Spleen (tissue), 11 donors: Measurements from ENCODE around the gene PRKCE. TPM values are rescaled to one million over a fixed set of nuclear protein-coding genes. Genes with fewer than 3 reads are reported as not detected.

Experiments used
- DNase-seq: peaks from one replicate; pipeline ENCODE4 v3.0.0-alpha.2; 2020
- H3K27ac ChIP-seq, 8 donors: fragments of 200-600 bp; sonication (generic) in 7 of 8; 1 replicate in 4 of 8; 2 replicates in 4 of 8; pipeline versions ENCODE4 v1.5.0 to v1.8.0; 2016 to 2021; ENCODE audit warnings: inconsistent platforms in 4 of 8, mild to moderate bottlenecking in 4 of 8, moderate library complexity in 1 of 8
- H3K27me3 ChIP-seq, 7 donors: fragments of 200-600 bp; sonication (generic) in 6 of 7; replicated peaks in 1 of 7; 1 replicate in 4 of 7; 2 replicates in 3 of 7; pipeline versions ENCODE4 v1.5.0 to v1.8.0; 2016 to 2021; ENCODE audit warnings: inconsistent platforms in 3 of 7, mild to moderate bottlenecking in 1 of 7
- H3K36me3 ChIP-seq, 6 donors: fragments of 200-600 bp; sonication (generic) in 5 of 6; 1 replicate in 4 of 6; 2 replicates in 2 of 6; pipeline versions ENCODE4 v1.5.0 to v1.8.0; 2016 to 2021; ENCODE audit warnings: inconsistent platforms in 2 of 6
- H3K4me1 ChIP-seq, 6 donors: fragments of 200-600 bp; sonication (generic) in 5 of 6; 1 replicate in 3 of 6; 2 replicates in 3 of 6; pipeline versions ENCODE4 v1.5.0 to v1.8.0; 2016 to 2021; ENCODE audit warnings: inconsistent platforms in 3 of 6
- H3K4me3 ChIP-seq, 8 donors: fragments of 200-600 bp; sonication (generic) in 7 of 8; 1 replicate in 4 of 8; 2 replicates in 4 of 8; pipeline versions ENCODE4 v1.5.0 to v1.8.0; 2016 to 2021; ENCODE audit warnings: inconsistent platforms in 4 of 8, mild to moderate bottlenecking in 4 of 8, moderate library complexity in 2 of 8
- H3K9me3 ChIP-seq, 8 donors: fragments of 200-600 bp; sonication (generic) in 7 of 8; 1 replicate in 4 of 8; 2 replicates in 4 of 8; pipeline versions ENCODE4 v1.5.0 to v1.8.0; 2016 to 2021; ENCODE audit warnings: inconsistent platforms in 4 of 8
- CTCF ChIP-seq, 11 experiments: fragments of 200-600 bp in 7 of 11; fragments of 450-650 bp in 4 of 11; sonication (generic) in 4 of 11; IDR thresholded peaks in 8 of 11; conservative IDR thresholded peaks in 3 of 11; 1 replicate in 7 of 11; 2 replicates in 4 of 11; pipeline versions ENCODE4 v1.4.0 to v1.8.0; 2016 to 2021; ENCODE audit warnings: antibody characterized with exemption in 11 of 11, inconsistent platforms in 4 of 11, mild to moderate bottlenecking in 1 of 11
- POLR2A ChIP-seq, 3 donors: fragments of 450-650 bp; IDR thresholded peaks; one replicate each; pipeline ENCODE4 v1.5.1; 2017; ENCODE audit warnings: antibody characterized with exemption in 3 of 3, mild to moderate bottlenecking in 1 of 3
- POLR2AphosphoS5 ChIP-seq, 3 donors: sonication (generic); formaldehyde crosslinking; IDR thresholded peaks; one replicate each; pipeline ENCODE4 v1.5.1; 2017; ENCODE audit warnings: antibody characterized with exemption in 3 of 3
- WGBS, 5 donors: extraction: QIAGEN DNeasy Blood & Tissue Kit in 3 of 5; methylation state at CpG; one replicate each; pipeline versions ENCODE4 v1.1.5 to v1.1.7; 2013 to 2018; 5-methylcytosine and 5-hydroxymethylcytosine counted together
- intact Hi-C: fragments of 100-400 bp; cut with DNase I; formaldehyde crosslinking; loops from one replicate; pipeline ENCODE4 v1.15.0; 2023; ENCODE audit warnings: low total_unique reads
- polyA plus RNA-seq, 3 donors: library from polyadenylated mRNA; stranded (reverse); fragments of 200-250 nt; gene quantifications; one replicate each; pipeline ENCODE4 v1.2.1, GENCODE V29; 2013
- total RNA-seq, 7 donors: library from RNA; depleted of rRNA in 3 of 7; stranded (reverse); fragments of >200 nt in 3 of 7; fragmentation: NEBNext Ultra II Directional in 4 of 7; extraction: Animal tissue kit (Norgen Biotek cat#: 25700) in 4 of 7; gene quantifications; one replicate each; pipeline versions ENCODE4 v1.1.0 to v1.2.1, GENCODE V29; 2016 to 2021
- donor health status: healthy with polysubstance abuse.
- donor health status: DM: no; HTN: no; CAD: no; lungs with moderate emphysema.
- donor health status: DM: no; HTN: no; CAD: no.
- donor health status: Bipolar disorder and iron deficiency.
- donor health status: healthy.
- donor health status: DM: no; HTN: no; CAD: no.
- donor health status: DM: yes; HTN: yes; CAD: no.

The PRKCE gene
- total and polyA plus RNA-seq, 10 donors: 2.5 to 43.6 (median 18.8) TPM

GRCh38 chr2:46132996-46133395 lies 481.5 kb downstream of the PRKCE start:
- DNase-seq: no peak
- no peak overlapping the region for H3K4me3 ChIP-seq
- WGBS, 5 donors: 90 to 97% (median 94%) methylated on average over 7 to 8 of the region's 8 CpGs
- H3K27me3 ChIP-seq: no peaks in the 10 kb centered on the region
- no peaks in the 10 kb centered on the region for H3K36me3 ChIP-seq
- no peaks in the 10 kb centered on the region for H3K9me3 ChIP-seq
- intact Hi-C loops: no loop called here
- TF ChIP-seq POLR2AphosphoS5 (IDR thresholded peaks at IDR 0.05) (no peak), POLR2A (IDR thresholded peaks at IDR 0.05) (no peak), CTCF (IDR thresholded peaks at IDR 0.05 in 8 of 11, conservative IDR thresholded peaks at IDR 0.05 in 3 of 11) (no peak)
- H3K4me1 ChIP-seq: peaks cover 0 to 7% (median 0%) of the 10 kb centered on the region in 6 donors
- no peak overlapping the region for H3K27ac ChIP-seq

GRCh38 chr2:46134531-46135227 lies 483.2 kb downstream of the PRKCE start:
- H3K9me3 ChIP-seq: no peaks in the 10 kb centered on the region
- H3K27me3 ChIP-seq: no peaks in the 10 kb centered on the region
- peaks cover 0 to 7% (median 0%) of the 10 kb centered on the region in 6 donors for H3K4me1 ChIP-seq
- H3K4me3 ChIP-seq: no peak overlapping the region
- peak overlapping the region in 1 of 8 donors; percentile 7 for H3K27ac ChIP-seq
- H3K36me3 ChIP-seq: no peaks in the 10 kb centered on the region
- no peak for DNase-seq
- WGBS, 5 donors: 75 to 90% (median 82%) methylated on average over 8 of the region's 8 CpGs
- intact Hi-C loops: no loop called here
- TF ChIP-seq POLR2AphosphoS5 (IDR thresholded peaks at IDR 0.05) (no peak), POLR2A (IDR thresholded peaks at IDR 0.05) (no peak), CTCF (IDR thresholded peaks at IDR 0.05 in 8 of 11, conservative IDR thresholded peaks at IDR 0.05 in 3 of 11) (no peak)

- Histone ChIP-seq H3K36me3 (no peaks in the 10 kb centered on the region), H3K27ac (peak overlapping the region in 1 of 8 donors; percentile 36), H3K9me3 (no peaks in the 10 kb centered on the region), H3K27me3 (no peaks in the 10 kb centered on the region), H3K4me1 (peaks cover 0 to 7% (median 0%) of the 10 kb centered on the region in 6 donors), H3K4me3 (no peak overlapping the region)
- intact Hi-C loops: no loop called here
- DNase-seq: no peak
- 90 to 93% (median 91%) methylated on average over 4 of the region's 4 CpGs for WGBS, 5 donors
- TF ChIP-seq CTCF (IDR thresholded peaks at IDR 0.05 in 8 of 11, conservative IDR thresholded peaks at IDR 0.05 in 3 of 11): no peak
- no peak for TF ChIP-seq POLR2AphosphoS5 (IDR thresholded peaks at IDR 0.05)
- TF ChIP-seq POLR2A (IDR thresholded peaks at IDR 0.05): no peak
Measured at GRCh38 chr2:46135228-46135855, 483.9 kb downstream of the PRKCE start.

- peaks cover 0 to 7% (median 0%) of the 10 kb centered on the region in 6 donors for H3K4me1 ChIP-seq
- H3K4me3 ChIP-seq: no peak overlapping the region
- H3K9me3 ChIP-seq: no peaks in the 10 kb centered on the region
- H3K27ac ChIP-seq: peak overlapping the region in 1 of 8 donors; percentile 36
- DNase-seq: no peak
- TF ChIP-seq CTCF (IDR thresholded peaks at IDR 0.05 in 8 of 11, conservative IDR thresholded peaks at IDR 0.05 in 3 of 11) (no peak), POLR2A (IDR thresholded peaks at IDR 0.05) (no peak), POLR2AphosphoS5 (IDR thresholded peaks at IDR 0.05) (no peak)
- no peaks in the 10 kb centered on the region for H3K36me3 ChIP-seq
- WGBS, 5 donors: 63 to 86% (median 84%) methylated on average over 6 of the region's 6 CpGs
- intact Hi-C loops: no loop called here
- no peaks in the 10 kb centered on the region for H3K27me3 ChIP-seq
Measured at GRCh38 chr2:46135958-46136357, 484.5 kb downstream of the PRKCE start.
